Fibroblast of skin of left quadriceps (primary cell): ENCODE results near the gene DCST1.

ENCODE experiments used
- DNase-seq, 2 experiments: peaks; one replicate each; pipeline ENCODE4 v3.0.0-alpha.2; 2013; ENCODE audit warnings: low read depth in 2 of 2

DCST1 gene

DNA sequence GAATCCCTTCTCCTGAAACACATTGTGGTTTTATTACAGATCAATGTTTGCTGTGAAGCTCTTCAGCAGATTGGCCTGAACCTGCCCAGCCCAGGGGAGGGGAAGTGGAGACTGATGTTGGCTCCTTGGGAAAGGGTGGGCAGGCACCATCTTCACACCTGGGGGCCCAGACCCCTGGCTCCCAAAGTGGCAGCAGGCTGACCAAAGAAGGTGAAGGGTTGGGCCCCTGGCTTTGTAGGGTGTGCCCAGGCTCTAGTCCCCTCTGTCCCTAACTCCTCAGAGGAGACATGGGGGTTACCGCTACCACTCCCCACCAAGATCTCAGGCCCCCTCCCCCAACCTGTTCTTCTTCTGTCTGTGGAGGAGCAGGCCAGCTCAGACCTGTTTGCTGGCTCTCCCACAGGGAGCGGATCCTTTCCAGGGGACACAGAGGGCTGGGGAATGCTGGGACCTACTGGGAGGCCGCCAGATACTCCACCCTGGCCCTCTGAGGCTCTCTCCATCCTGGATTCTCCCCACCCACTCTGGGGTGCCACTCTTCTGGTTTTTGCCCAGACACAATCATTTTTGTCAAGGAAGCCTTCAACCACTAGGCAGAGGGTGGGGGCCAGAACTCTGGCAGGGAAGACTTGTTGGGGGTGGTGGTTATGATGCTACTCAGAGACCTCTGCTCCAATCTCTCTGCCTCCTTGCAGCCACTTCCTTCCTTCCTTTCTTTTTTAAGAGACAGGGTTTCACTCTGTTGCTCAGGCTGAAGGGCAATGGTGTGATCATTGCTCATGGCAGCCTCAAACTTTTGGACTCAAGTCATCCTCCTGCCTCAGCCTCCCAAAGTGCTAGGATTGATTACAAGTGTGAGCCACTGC is 40.0 kb downstream of the DCST1 start:
- no peak for DNase-seq

DNA sequence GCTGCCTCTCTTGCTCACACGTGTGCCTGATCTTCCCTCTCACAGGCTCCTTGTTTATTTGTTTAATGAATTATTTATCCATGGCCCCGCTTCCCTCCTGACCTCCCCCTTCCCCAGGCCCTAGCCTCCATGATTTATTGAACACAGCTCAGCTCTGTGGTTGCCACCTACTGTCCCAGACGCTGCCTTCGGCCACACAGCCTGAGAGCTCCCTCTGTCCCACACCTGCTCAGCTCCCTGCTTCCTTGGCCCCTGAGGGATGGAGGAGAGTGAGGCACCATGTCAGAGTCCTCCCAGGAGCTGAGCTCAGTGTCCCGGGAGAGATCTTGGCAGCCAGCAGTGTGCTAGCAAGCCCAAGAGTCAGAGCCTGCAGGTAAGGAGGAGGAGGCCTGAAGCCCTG is 41.9 kb downstream of the DCST1 start:
- no peak for DNase-seq

DNA sequence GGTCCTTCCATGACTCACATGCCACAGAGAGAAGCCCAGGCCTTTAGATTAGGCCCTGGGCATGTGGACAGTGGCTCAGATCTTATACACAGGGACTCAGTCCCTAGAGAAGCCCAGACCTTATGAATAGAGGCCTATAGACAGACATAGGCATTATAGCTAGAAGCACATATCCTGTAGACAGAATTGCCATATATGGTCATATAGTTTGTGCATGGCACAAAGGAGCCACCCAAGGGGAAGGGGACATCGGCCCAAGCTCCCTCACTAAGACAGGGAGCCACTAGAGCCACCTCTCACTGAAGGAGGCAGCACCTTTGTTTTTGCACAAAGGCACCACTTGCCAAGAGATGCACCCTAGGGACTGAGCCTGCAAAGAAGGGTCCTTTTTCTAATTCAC is 42.7 kb downstream of the DCST1 start:
- no peak for DNase-seq

DNA sequence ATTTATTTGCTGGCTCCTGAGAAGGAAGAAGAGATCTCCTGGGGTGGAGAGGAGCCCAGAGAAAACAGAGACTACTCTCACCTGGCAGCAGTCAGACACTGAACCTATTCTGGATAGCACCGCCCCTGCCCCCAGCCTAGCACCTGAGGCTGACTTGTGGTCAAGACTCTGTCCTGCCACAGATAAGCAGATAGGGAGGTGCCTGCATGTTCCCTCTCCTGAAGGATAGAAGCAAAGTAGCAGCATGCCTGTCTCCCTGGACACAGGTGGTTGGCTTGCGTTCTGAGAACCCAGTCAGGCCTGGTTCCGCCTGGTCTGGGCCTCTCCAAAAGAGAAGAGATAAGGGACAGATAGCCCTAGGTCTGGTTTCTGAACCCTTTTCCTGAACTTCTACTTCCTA is 43.7 kb downstream of the DCST1 start:
- no peak for DNase-seq

DNA sequence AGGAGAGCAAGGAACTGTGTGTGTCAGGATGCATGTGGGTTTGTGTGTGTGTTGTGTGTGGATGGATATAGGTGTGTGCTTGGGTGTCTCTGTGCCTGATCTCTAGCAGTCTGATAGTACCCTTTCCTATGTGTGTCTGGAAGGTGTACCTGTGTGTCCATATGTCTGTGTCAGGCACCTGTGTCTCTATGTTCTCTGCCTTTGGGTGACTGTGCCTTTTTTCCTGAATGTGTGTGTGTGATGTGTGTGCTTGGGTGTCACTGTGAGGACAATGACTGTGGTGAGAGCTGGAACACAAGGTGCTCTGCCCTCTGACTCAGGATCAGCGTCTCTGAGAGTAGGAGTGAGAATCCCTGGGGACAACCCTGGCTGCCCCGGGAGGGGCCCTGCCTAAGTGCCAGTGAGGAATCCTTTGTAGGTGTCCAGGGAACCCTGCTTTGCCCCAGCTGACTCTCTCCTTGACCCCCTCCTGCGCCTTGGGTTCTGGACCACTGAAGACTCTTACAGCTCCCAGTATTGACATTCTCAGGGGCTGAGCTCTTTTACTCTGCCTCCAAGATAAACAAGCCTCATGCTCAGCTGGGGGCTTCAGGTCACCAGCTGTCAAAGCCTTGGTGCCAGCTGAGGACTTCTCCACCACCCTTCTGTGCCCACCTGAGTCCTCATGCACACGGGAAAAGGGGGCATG is 44.3 kb downstream of the DCST1 start:
- no peak for DNase-seq

DNA sequence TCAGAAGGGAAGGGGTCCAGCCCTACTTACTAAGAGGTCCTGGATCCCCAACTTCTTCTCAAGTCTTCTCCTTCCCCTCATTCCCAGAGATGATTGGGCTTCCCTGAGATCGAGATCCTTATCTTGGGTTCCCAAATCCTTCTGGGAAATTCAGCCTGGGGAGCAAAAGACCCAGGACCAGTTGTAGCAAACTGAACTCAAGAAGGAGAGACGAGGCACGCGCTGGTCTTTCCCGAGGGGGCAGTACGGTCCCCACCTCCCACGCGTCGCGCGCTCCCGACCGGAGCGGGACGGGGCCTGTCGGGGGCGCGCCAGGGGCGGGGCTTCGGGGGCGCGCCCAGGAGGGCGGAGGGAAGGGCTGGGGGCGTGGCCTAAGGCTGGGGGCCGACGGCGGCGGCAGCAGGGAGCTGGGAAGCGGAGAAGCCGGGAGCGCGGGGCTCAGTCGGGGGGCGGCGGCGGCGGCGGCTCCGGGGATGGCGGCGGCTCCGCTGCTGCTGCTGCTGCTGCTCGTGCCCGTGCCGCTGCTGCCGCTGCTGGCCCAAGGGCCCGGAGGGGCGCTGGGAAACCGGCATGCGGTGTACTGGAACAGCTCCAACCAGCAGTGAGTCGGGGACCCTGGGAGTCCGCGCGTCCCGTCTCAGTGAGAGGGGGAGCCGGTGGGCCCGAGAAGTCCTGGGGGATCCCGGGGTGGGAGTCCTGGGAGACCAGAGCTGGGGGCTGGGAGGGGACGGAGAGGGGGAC is 45.0 kb downstream of the DCST1 start, which contains the start of gene EFNA3:
Gene EFNA3, plus strand, starts transcription at position 369 of the 741 bp plus-strand sequence. Its CDS starts 105 bp downstream, at position 474.
- no peak for DNase-seq

- no peak for DNase-seq
Measured at GRCh38 chr1:155079210-155079486, 45.5 kb downstream of the DCST1 start.

DNA sequence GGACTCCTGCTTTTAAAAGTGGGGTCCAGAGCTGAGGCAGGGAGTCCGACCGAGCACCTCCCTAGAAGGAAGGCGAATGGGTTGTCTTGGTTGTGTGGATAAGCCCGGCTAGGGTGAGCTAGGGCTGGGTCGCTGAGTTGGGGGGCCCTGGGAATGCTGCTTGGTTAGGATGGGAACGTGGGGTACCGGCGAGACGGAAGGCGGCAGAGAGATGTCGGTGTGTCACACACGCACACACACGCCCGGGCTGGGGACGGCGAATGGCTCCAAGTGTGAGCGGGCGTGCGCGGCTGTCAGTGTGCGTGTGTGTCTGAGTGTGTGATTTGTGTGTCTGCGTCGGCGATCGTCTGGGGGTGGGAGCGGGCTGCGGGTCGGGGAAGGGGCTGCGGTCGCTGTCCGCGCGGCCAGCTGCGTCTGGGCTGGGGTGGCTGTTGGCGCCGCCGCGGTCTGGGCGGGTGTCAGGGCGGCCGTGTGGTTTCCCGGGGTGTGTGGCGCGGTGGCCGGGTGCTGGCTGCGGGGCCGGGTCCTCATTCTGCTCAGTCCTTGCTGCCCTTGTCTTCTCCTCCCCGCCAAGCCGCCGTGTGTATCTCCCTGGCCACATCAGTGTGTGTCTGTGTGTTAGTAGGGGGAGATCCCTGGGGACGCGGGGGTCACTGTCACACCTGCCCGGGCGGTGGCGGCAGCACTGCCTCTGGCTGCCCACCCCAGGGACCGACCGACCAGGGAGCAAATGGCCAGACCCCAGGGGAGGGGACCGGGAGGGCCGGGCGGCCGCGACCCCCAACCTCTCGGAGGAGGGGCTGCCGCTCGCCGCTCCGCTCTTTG is 46.1 kb downstream of the DCST1 start:
- no peak for DNase-seq

DNA sequence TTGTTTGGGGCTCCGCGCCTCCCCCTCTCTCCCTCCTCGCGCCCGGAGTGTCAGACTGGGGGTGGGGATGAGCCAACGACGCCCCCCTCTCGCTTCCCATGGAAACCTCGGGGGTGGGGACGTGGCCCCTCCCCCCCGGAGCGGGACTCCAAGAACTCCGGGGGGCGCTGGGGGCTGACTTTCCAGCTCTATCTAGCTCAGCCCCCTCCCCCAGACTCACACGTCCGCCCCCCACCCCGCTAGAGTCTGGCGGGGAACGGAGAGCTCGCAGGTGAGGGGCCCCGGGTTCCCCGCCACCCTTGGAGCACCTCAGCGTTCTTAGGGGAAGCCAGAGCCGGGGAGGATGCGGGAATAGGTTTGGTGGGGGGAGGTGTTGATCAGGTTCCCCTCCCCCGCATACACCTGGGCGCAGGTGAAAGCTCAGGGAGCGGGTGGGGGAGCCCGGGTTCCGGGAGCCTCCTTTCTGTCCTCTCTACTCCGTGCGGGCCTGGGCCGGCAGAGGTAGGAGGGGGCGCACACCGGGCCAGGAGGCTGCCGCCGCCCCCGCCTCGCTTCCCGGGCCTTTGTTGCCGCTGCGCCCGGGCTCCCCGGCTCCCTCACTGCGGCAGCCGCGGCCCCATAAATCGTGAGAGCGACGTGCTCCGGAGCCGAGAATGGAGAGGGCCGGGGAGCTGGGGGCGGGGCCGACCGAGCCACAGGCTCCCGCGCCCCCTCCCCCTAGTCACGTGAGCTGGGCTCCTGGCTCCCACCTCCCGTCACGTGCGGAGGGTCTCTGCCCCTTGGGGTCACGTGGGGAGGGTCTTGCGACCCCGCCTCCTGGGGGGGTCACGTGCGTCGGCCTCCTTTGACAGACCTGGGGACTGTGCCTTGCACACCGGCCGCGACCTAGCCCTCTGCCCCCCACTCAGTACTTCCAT is 46.9 kb downstream of the DCST1 start:
- no peak for DNase-seq

DNA sequence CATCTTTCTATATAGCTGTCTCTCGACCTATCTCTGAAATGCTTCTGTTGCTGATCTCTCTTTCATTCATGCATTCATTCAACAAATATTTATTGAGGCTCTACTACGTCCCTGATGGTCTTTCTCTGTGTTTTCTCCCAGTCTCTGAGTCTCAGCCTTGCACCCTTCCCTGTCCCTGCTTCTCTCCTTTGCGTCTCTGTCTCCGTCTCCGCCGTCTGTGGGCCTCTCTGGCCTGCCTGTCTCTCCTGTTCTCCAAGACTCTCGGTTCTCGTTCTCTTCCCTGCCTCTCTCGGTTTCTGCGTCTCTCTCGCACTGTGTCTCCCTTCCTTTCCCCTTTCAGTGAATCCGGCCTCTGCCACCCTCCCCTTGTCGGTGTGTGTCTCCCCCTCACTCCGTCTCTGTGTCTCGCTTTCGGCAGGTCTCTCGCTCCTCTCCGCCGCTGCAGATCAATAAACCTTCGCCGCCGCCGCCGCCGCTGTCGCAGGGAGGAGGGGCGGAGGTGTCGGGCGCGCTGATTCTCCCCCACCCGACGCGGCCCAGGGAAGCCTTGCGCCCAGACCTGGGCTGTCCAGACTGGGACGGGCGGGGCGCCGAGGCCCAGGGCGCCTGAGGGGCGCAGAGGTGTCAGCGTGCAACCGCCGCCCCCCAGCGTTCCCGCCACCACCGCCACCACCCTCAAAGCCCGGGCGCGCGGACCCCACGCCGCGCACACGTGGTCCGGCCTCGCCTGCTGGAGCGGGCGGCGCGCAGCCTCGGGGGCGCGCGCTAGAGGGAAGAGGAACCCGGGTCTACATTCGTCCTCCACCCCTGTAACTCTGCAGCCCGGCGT is 48.1 kb downstream of the DCST1 start:
- DNase-seq, result no peak

DNA sequence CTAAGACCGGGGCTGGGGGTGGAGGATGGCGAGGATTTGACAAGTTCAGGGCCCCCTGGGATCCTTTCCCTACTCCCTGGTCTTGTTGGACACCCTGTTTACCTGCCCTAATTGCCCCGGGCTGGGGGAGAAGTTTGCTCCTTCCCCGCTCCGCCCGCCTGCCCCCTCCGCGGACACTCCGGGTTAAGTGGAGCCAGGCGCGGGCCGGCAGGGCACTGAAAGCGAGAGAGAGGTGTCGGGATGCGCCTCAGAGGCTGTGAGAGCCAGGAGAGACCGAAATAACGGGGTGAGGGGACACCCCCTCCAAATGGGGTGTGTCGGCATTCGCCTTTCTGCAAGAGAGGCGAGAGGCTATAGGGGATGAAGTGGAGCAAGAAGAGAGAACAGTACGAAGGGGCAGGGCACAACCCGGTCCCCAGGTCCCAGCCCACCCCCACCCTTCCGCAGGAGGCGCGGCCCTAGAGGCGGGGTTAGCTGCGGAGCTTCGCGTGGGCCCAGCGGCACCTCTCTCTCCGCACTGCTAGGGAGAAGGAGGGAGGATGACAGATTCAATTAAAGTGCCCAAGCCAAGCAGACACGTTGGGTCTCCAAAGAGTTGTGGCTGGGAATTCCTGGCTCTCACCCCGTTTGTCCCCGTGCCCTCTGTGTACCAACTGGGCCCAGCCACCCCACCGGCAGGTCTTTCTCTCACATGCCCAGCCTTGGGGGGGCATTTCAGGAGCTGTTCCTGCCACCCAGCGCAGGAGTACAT is 48.9 kb downstream of the DCST1 start:
- DNase-seq, result no peak

DNA sequence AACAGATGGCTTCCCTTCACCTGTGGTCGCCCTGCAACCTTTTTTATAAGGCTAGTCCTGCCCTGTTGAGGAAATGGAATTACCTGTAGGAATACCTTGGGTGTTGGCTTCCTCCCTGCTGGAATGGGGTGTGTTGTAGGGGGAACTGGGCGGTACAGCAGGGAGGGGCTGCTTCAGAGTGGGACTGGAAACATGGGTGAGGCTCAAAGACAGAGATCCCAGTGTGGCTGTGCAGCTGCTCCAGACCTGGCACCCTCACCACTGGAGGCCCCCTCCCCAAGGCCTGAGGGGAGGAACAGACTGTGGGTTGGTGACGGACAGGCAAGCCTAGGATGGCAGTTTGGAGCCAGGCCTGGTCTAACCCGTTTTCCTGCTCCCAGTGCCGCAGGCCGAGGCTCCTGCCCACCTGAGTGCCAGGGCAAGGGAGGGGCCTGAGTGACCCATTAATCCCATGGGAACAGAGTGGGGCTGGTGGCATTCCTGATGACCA is 49.5 kb downstream of the DCST1 start:
- no peak for DNase-seq

GRCh38 chr1:155083865-155084721 is 50.5 kb downstream of the DCST1 start:
- no peak for DNase-seq

DNA sequence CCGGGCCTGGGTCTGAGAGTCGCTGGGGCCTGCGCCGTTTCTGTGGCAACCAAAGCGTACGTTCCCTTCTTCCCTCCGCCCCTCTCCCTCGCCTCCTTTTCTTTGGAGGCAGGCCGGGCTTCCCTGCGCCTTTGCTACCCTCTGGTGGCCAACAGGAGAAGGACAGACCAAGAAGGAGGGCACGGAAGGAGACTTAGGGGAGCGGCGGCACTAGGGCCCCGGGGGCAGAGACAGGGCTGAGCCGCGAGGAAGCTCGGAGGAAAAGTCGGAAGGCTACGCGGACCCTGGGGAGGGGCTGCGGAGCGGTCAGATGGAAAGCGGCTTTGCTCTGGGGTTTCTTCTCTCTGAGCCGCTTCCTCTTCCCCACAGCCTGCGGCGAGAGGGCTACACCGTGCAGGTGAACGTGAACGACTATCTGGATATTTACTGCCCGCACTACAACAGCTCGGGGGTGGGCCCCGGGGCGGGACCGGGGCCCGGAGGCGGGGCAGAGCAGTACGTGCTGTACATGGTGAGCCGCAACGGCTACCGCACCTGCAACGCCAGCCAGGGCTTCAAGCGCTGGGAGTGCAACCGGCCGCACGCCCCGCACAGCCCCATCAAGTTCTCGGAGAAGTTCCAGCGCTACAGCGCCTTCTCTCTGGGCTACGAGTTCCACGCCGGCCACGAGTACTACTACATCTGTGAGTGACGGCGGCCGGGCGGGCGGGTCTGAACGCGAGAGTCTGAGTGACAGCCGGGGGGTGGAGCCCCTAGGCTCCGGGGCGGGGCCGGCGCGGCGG is 51.3 kb downstream of the DCST1 start:
- peak; percentile 86 to 87 for DNase-seq

- no peak for DNase-seq
Measured at GRCh38 chr1:155085504-155086127, 52.0 kb downstream of the DCST1 start.

- no peak for DNase-seq
Measured at GRCh38 chr1:155086128-155086741, 52.6 kb downstream of the DCST1 start.
